ENCODE data around the gene USP48. TPM values are rescaled to one million over a fixed set of nuclear protein-coding genes. Genes with fewer than 3 reads are reported as not detected.

Gene USP48
- total and polyA plus RNA-seq, 2 of the 8 experiments (the other 6 are each of a cell fraction or from before 2014, with no cell fraction given), result 12.8 to 83.5 TPM

DNA sequence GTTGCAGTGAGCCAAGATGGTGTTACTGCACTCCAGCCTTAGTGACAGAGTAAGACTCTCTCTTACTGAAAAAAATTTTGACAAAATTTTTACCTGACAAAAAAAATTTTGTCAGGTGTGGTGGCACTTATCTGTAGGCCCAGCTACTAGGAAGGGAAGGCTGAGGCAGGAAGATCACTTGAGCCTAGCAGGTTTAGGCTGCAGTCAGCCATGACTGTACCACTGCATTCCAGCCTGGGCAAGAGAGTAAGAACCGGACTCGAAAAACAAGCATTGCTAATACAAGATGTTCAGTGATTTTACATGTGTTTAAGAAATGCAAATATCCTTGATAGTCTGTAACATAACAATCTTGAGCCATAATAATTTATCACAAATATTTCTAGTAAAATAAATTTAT is 46.9 kb downstream of the USP48 start (continued):
- TF ChIP-seq, protein P1, sequence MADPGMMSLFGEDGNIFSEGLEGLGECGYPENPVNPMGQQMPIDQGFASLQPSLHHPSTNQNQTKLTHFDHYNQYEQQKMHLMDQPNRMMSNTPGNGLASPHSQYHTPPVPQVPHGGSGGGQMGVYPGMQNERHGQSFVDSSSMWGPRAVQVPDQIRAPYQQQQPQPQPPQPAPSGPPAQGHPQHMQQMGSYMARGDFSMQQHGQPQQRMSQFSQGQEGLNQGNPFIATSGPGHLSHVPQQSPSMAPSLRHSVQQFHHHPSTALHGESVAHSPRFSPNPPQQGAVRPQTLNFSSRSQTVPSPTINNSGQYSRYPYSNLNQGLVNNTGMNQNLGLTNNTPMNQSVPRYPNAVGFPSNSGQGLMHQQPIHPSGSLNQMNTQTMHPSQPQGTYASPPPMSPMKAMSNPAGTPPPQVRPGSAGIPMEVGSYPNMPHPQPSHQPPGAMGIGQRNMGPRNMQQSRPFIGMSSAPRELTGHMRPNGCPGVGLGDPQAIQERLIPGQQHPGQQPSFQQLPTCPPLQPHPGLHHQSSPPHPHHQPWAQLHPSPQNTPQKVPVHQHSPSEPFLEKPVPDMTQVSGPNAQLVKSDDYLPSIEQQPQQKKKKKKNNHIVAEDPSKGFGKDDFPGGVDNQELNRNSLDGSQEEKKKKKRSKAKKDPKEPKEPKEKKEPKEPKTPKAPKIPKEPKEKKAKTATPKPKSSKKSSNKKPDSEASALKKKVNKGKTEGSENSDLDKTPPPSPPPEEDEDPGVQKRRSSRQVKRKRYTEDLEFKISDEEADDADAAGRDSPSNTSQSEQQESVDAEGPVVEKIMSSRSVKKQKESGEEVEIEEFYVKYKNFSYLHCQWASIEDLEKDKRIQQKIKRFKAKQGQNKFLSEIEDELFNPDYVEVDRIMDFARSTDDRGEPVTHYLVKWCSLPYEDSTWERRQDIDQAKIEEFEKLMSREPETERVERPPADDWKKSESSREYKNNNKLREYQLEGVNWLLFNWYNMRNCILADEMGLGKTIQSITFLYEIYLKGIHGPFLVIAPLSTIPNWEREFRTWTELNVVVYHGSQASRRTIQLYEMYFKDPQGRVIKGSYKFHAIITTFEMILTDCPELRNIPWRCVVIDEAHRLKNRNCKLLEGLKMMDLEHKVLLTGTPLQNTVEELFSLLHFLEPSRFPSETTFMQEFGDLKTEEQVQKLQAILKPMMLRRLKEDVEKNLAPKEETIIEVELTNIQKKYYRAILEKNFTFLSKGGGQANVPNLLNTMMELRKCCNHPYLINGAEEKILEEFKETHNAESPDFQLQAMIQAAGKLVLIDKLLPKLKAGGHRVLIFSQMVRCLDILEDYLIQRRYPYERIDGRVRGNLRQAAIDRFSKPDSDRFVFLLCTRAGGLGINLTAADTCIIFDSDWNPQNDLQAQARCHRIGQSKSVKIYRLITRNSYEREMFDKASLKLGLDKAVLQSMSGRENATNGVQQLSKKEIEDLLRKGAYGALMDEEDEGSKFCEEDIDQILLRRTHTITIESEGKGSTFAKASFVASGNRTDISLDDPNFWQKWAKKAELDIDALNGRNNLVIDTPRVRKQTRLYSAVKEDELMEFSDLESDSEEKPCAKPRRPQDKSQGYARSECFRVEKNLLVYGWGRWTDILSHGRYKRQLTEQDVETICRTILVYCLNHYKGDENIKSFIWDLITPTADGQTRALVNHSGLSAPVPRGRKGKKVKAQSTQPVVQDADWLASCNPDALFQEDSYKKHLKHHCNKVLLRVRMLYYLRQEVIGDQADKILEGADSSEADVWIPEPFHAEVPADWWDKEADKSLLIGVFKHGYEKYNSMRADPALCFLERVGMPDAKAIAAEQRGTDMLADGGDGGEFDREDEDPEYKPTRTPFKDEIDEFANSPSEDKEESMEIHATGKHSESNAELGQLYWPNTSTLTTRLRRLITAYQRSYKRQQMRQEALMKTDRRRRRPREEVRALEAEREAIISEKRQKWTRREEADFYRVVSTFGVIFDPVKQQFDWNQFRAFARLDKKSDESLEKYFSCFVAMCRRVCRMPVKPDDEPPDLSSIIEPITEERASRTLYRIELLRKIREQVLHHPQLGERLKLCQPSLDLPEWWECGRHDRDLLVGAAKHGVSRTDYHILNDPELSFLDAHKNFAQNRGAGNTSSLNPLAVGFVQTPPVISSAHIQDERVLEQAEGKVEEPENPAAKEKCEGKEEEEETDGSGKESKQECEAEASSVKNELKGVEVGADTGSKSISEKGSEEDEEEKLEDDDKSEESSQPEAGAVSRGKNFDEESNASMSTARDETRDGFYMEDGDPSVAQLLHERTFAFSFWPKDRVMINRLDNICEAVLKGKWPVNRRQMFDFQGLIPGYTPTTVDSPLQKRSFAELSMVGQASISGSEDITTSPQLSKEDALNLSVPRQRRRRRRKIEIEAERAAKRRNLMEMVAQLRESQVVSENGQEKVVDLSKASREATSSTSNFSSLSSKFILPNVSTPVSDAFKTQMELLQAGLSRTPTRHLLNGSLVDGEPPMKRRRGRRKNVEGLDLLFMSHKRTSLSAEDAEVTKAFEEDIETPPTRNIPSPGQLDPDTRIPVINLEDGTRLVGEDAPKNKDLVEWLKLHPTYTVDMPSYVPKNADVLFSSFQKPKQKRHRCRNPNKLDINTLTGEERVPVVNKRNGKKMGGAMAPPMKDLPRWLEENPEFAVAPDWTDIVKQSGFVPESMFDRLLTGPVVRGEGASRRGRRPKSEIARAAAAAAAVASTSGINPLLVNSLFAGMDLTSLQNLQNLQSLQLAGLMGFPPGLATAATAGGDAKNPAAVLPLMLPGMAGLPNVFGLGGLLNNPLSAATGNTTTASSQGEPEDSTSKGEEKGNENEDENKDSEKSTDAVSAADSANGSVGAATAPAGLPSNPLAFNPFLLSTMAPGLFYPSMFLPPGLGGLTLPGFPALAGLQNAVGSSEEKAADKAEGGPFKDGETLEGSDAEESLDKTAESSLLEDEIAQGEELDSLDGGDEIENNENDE (IDR thresholded peaks at IDR 0.05; ENCODE audit: insufficient replicate concordance, low read length), result no peak
- TF ChIP-seq ATF2 (IDR thresholded peaks at IDR 0.05; ENCODE audit: low read length) (no peak), YY1 (IDR thresholded peaks at IDR 0.05; ENCODE audit: low read depth, low read length) (no peak), HDAC2 (IDR thresholded peaks at IDR 0.05; ENCODE audit: borderline replicate concordance in 1 of 2, low read depth in 2 of 2, low read length in 2 of 2) (no peak), TEAD4 (IDR thresholded peaks at IDR 0.05; ENCODE audit: low read depth, low read length) (no peak), SIX5 (IDR thresholded peaks at IDR 0.05; ENCODE audit: low read depth, low read length) (no peak), RNF2 (IDR thresholded peaks at IDR 0.05; ENCODE audit: borderline replicate concordance, low read depth, low read length, missing control alignments, poor library complexity, severe bottlenecking) (no peak), CHD2 (IDR thresholded peaks at IDR 0.05; ENCODE audit: low read length) (no peak), POLR2AphosphoS5 (IDR thresholded peaks at IDR 0.05; ENCODE audit: low read depth, low read length) (no peak), JUN (IDR thresholded peaks at IDR 0.05; ENCODE audit: low read depth, low read length) (no peak)
